IMR-90 (cell line): ENCODE data around the gene TAGLN3. TPM values are rescaled to one million over a fixed set of nuclear protein-coding genes. Genes with fewer than 3 reads are reported as not detected.

Experiments
- ATAC-seq: fragments of 200-7000 bp; cut with Tn5 transposase; 2 replicates; pipeline ENCODE4 v1.9.1; 2020; ENCODE audit warnings: low read depth, mild to moderate bottlenecking, moderate library complexity
- BruUV-seq: library from RNA; stranded (reverse); fragments of 400-500 nt; replicated peaks from 2 replicates; lab custom pipeline; 2021; lab: Mats Ljungman, UMichigan
- CTCF ChIA-PET: fragments of 300-600 bp; formaldehyde crosslinking; extraction: SDS; loops from one replicate; lab custom pipeline; 2021; ENCODE audit warnings: antibody characterized with exemption; lab: Yijun Ruan, JAX
- POLR2A ChIA-PET: fragments of 300-600 bp; sonication (Branson Sonifier 250); formaldehyde crosslinking; loops from one replicate; lab custom pipeline; 2022; ENCODE audit warnings: antibody characterized with exemption; ENCODE audit not compliant: unreplicated experiment; lab: Charles Lee
- DNase-seq: peaks from one replicate; pipeline ENCODE4 v3.0.0; 2013
- H2AFZ ChIP-seq: replicated peaks from 2 replicates; pipeline ENCODE3; 2013; ENCODE audit warnings: low read length, mild to moderate bottlenecking; ENCODE audit not compliant: poor library complexity
- H2AK5ac ChIP-seq: 2 replicates; pipeline ENCODE4 v1.6.1; 2013; ENCODE audit warnings: low read depth, low read length, inconsistent platforms
- H2AK9ac ChIP-seq: replicated peaks from 2 replicates; pipeline ENCODE3; 2013; ENCODE audit warnings: mild to moderate bottlenecking, low read depth, low read length, moderate library complexity; ENCODE audit not compliant: poor library complexity
- H2BK120ac ChIP-seq: 2 replicates; pipeline ENCODE4 v1.6.1; 2013; ENCODE audit warnings: low read depth, low read length, inconsistent platforms
- H2BK15ac ChIP-seq: 3 replicates; pipeline ENCODE4 v1.6.1; 2013; ENCODE audit warnings: low read depth, low read length, inconsistent platforms
- H2BK20ac ChIP-seq: 2 replicates; pipeline ENCODE4 v1.6.1; 2013; ENCODE audit warnings: low read depth, mild to moderate bottlenecking, inconsistent platforms, low read length, moderate library complexity
- H2BK5ac ChIP-seq: 2 replicates; pipeline ENCODE4 v1.6.1; 2013; ENCODE audit warnings: mild to moderate bottlenecking, low read depth, low read length, inconsistent platforms; ENCODE audit not compliant: poor library complexity, severe bottlenecking
- H3K14ac ChIP-seq: replicated peaks from 2 replicates; pipeline ENCODE4 v1.6.1; 2013; ENCODE audit warnings: low read depth, low read length, inconsistent platforms
- H3K18ac ChIP-seq: 2 replicates; pipeline ENCODE4 v1.6.1; 2013; ENCODE audit warnings: low read depth, low read length, control low read depth
- H3K23ac ChIP-seq: 2 replicates; pipeline ENCODE4 v1.6.1; 2013; ENCODE audit warnings: low read depth, low read length, inconsistent platforms
- H3K27ac ChIP-seq: 2 replicates; pipeline ENCODE4 v1.5.1; 2013; ENCODE audit warnings: mild to moderate bottlenecking, control low read depth, low read length; ENCODE audit not compliant: insufficient read depth
- H3K27me3 ChIP-seq: 2 replicates; pipeline ENCODE4 v1.6.1; 2013; ENCODE audit warnings: low read length; ENCODE audit not compliant: control insufficient read depth, insufficient read depth
- H3K36me3 ChIP-seq: 2 replicates; pipeline ENCODE4 v1.6.1; 2013; ENCODE audit warnings: low read length, mixed read lengths; ENCODE audit not compliant: control insufficient read depth, insufficient read depth
- H3K4ac ChIP-seq: 2 replicates; pipeline ENCODE4 v1.6.1; 2013; ENCODE audit warnings: low read depth, low read length, inconsistent platforms
- H3K4me1 ChIP-seq: 2 replicates; pipeline ENCODE4 v1.6.1; 2013; ENCODE audit warnings: low read length, mixed read lengths; ENCODE audit not compliant: control insufficient read depth, insufficient read depth
- H3K4me2 ChIP-seq: 2 replicates; pipeline ENCODE4 v1.6.1; 2013; ENCODE audit warnings: low read depth, mild to moderate bottlenecking, control low read depth, low read length, moderate library complexity
- H3K4me3 ChIP-seq: 2 replicates; pipeline ENCODE4 v1.5.1; 2013; ENCODE audit warnings: low read depth, mild to moderate bottlenecking, control low read depth, low read length, moderate library complexity; ENCODE audit not compliant: insufficient read depth
- H3K56ac ChIP-seq: 2 replicates; pipeline ENCODE4 v1.6.1; 2013; ENCODE audit warnings: low read length, inconsistent platforms; ENCODE audit not compliant: insufficient read depth; ENCODE audit errors: extremely low read depth
- H3K79me1 ChIP-seq, 2 experiments: 2 replicates each; pipeline ENCODE4 v1.6.1; 2013; ENCODE audit warnings: low read length in 2 of 2, inconsistent platforms in 1 of 2, low read depth in 1 of 2
- H3K9ac ChIP-seq: 2 replicates; pipeline ENCODE4 v1.6.1; 2013; ENCODE audit warnings: low read depth, low read length, control low read depth
- H3K9me1 ChIP-seq: 2 replicates; pipeline ENCODE4 v1.6.1; 2013; ENCODE audit warnings: low read length, inconsistent platforms; ENCODE audit not compliant: insufficient read depth
- H3K9me3 ChIP-seq: 2 replicates; pipeline ENCODE4 v1.6.1; 2013; ENCODE audit warnings: low read length; ENCODE audit not compliant: control insufficient read depth, insufficient read depth
- H4K20me1 ChIP-seq: 2 replicates; pipeline ENCODE4 v1.6.1; 2013; ENCODE audit warnings: low read length, inconsistent platforms; ENCODE audit not compliant: insufficient read depth
- H4K5ac ChIP-seq: 2 replicates; pipeline ENCODE4 v1.6.1; 2013; ENCODE audit warnings: mild to moderate bottlenecking, low read depth, low read length, control low read depth
- H4K8ac ChIP-seq, 2 experiments: 2 replicates each; pipeline ENCODE4 v1.6.1; 2013; ENCODE audit warnings: low read depth in 2 of 2, low read length in 2 of 2, control low read depth in 1 of 2, inconsistent platforms in 1 of 2
- H4K91ac ChIP-seq: 2 replicates; pipeline ENCODE4 v1.6.1; 2013; ENCODE audit warnings: low read depth, low read length, inconsistent platforms; ENCODE audit not compliant: insufficient read depth
- BHLHE40 ChIP-seq: fragments of 150-350 bp; IDR thresholded peaks from 2 replicates; pipeline ENCODE4 v1.6.1; 2016; ENCODE audit warnings: mild to moderate bottlenecking, low read depth, low read length
- CEBPB ChIP-seq: IDR thresholded peaks from 2 replicates; pipeline ENCODE4 v1.6.1; 2012; ENCODE audit warnings: low read depth, low read length, improper control_type of control experiment
- CHD1 ChIP-seq: IDR thresholded peaks from 2 replicates; pipeline ENCODE4 v1.6.1; 2012; ENCODE audit warnings: low read depth, low read length, improper control_type of control experiment
- FOS ChIP-seq: fragments of 150-350 bp; IDR thresholded peaks from 2 replicates; pipeline ENCODE4 v1.6.1; 2016; ENCODE audit warnings: low read depth, low read length
- MAFK ChIP-seq: IDR thresholded peaks from 2 replicates; pipeline ENCODE4 v1.6.1; 2012; ENCODE audit warnings: low read depth, low read length, improper control_type of control experiment
- MAZ ChIP-seq: IDR thresholded peaks from 2 replicates; pipeline ENCODE4 v1.6.1; 2012; ENCODE audit warnings: low read depth, mild to moderate bottlenecking, low read length, improper control_type of control experiment, moderate library complexity, borderline replicate concordance
- POLR2A ChIP-seq: IDR thresholded peaks from 2 replicates; pipeline ENCODE4 v1.6.1; 2012; ENCODE audit warnings: mild to moderate bottlenecking, low read depth, low read length
- RAD21 ChIP-seq: IDR thresholded peaks from 2 replicates; pipeline ENCODE4 v1.6.1; 2012; ENCODE audit warnings: low read length, improper control_type of control experiment
- WGBS, 2 experiments: methylation state at CpG; one replicate each; pipeline versions ENCODE4 v1.1.5 to v1.1.7; 2013; ENCODE audit warnings: missing lambda C conversion rate in 2 of 2; ENCODE audit not compliant: insufficient read length in 1 of 2; ENCODE audit errors: extremely low coverage in 2 of 2; 5-methylcytosine and 5-hydroxymethylcytosine counted together
- dilution Hi-C: fragments of 300-500 bp; cut with HindIII; formaldehyde crosslinking; loops from one replicate; pipeline ENCODE4 v1.14.3; 2018; ENCODE audit warnings: low sequenced_read_pairs; ENCODE audit not compliant: unreplicated experiment
- in situ Hi-C: fragments of 300-500 bp; cut with MboI; formaldehyde crosslinking; loops from 3 replicates; pipeline ENCODE4 v1.14.3; 2019; ENCODE audit warnings: low sequenced_read_pairs, inconsistent platforms, mixed read lengths
- intact Hi-C: fragments of 100-400 bp; cut with micrococcal nuclease; formaldehyde crosslinking; loops from 2 replicates; pipeline ENCODE4 v1.10.0; 2022
- polyA plus RNA-seq, 3 experiments: library from polyadenylated mRNA; depleted of rRNA; stranded (reverse); fragments of >200 nt; gene quantifications; 2 replicates each; pipeline ENCODE4 v1.2.3, GENCODE V29; 2012; ENCODE audit warnings: low replicate concordance in 1 of 3
- total RNA-seq: library from RNA; depleted of rRNA; stranded (reverse); fragments of >200 nt; gene quantifications from 2 replicates; pipeline ENCODE4 v1.2.3, GENCODE V29; 2012
- TF ChIP-seq, protein P1 (sequence below): conservative IDR thresholded peaks from 2 replicates; pipeline ENCODE4 v1.5.1; 2012; ENCODE audit warnings: mild to moderate bottlenecking, low read depth, low read length, improper control_type of control experiment
- TF ChIP-seq, protein P2 (sequence below): fragments of 150-350 bp; IDR thresholded peaks from 2 replicates; pipeline ENCODE4 v1.6.1; 2017; ENCODE audit warnings: mild to moderate bottlenecking, antibody characterized with exemption, low read length, low read depth
- TF ChIP-seq, protein P3 (sequence below): fragments of 150-350 bp; IDR thresholded peaks from 2 replicates; pipeline ENCODE4 v1.6.1; 2016; ENCODE audit warnings: low read depth, mild to moderate bottlenecking, low read length, moderate library complexity, borderline replicate concordance

Gene TAGLN3
- total and polyA plus RNA-seq, 2 of the 4 experiments (the other 2 are of a cell fraction) = 3.2 to 7.7 TPM

DNA sequence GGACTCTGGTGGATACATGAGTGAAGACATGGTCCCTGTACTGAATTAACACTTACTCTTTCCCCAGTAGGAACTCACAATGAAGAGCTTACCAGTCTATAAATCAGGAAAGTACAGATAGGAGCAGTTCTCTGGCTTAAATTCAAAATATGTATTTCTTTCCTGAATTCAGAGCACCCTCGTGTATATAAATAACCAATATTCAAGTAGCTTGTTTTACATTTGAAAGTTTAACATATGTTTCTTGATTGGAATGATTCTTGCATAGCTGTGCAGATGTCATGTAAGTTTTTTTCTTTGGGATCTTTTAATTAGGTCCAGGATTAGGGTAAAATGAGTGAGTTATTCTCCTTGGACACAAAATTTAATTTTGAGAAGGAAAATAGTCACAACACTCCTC lies 21.0 kb downstream of the TAGLN3 start:
- ChIA-PET CTCF (interaction anchor here (0.7 kb wide), 1 partner anchor 30 kb away, joined by 3 read pairs; no protein-coding TSS in a partner anchor), POLR2A (no interaction called here)
- Histone ChIP-seq H3K4me3 (no peak overlapping the region), H3K4me2 (no peak overlapping the region), H3K18ac (no peak overlapping the region), H2BK120ac (no peak overlapping the region), H2BK20ac (no peak overlapping the region), H4K20me1 (no peaks in the 10 kb centered on the region), H3K36me3 (no peaks in the 10 kb centered on the region), H2BK5ac (no peak overlapping the region), H3K79me1 (no peaks in the 10 kb centered on the region), H3K9me1 (no peaks in the 10 kb centered on the region), H2AK9ac (no peak overlapping the region), H3K9me3 (no peaks in the 10 kb centered on the region), H3K9ac (no peak overlapping the region), H4K5ac (no peak overlapping the region), H3K4ac (no peak overlapping the region), H2AK5ac (no peak overlapping the region), H3K27ac (no peak overlapping the region), H3K23ac (no peak overlapping the region), H3K4me1 (no peaks in the 10 kb centered on the region), H4K91ac (no peak overlapping the region), H3K27me3 (no peaks in the 10 kb centered on the region), H2BK15ac (no peak overlapping the region), H2AFZ (no peak overlapping the region), H3K14ac (no peak overlapping the region), H4K8ac (no peak overlapping the region), H3K56ac (no peak overlapping the region)
- BruUV-seq = no TSS peak
- ATAC-seq (no peak), DNase-seq (no peak)
- no CpG with 5 or more reads among the region's 1 CpG for WGBS, 2 experiments
- in situ Hi-C loops = no loop called here
- TF ChIP-seq MAZ (no peak), BHLHE40 (no peak), POLR2A (no peak), CEBPB (no peak), RAD21 (no peak), FOS (no peak), MAFK (no peak), CHD1 (no peak)
- TF ChIP-seq, protein P1, sequence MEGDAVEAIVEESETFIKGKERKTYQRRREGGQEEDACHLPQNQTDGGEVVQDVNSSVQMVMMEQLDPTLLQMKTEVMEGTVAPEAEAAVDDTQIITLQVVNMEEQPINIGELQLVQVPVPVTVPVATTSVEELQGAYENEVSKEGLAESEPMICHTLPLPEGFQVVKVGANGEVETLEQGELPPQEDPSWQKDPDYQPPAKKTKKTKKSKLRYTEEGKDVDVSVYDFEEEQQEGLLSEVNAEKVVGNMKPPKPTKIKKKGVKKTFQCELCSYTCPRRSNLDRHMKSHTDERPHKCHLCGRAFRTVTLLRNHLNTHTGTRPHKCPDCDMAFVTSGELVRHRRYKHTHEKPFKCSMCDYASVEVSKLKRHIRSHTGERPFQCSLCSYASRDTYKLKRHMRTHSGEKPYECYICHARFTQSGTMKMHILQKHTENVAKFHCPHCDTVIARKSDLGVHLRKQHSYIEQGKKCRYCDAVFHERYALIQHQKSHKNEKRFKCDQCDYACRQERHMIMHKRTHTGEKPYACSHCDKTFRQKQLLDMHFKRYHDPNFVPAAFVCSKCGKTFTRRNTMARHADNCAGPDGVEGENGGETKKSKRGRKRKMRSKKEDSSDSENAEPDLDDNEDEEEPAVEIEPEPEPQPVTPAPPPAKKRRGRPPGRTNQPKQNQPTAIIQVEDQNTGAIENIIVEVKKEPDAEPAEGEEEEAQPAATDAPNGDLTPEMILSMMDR = no peak
- TF ChIP-seq, protein P2, sequence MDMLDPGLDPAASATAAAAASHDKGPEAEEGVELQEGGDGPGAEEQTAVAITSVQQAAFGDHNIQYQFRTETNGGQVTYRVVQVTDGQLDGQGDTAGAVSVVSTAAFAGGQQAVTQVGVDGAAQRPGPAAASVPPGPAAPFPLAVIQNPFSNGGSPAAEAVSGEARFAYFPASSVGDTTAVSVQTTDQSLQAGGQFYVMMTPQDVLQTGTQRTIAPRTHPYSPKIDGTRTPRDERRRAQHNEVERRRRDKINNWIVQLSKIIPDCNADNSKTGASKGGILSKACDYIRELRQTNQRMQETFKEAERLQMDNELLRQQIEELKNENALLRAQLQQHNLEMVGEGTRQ = no peak
- TF ChIP-seq, protein P3, sequence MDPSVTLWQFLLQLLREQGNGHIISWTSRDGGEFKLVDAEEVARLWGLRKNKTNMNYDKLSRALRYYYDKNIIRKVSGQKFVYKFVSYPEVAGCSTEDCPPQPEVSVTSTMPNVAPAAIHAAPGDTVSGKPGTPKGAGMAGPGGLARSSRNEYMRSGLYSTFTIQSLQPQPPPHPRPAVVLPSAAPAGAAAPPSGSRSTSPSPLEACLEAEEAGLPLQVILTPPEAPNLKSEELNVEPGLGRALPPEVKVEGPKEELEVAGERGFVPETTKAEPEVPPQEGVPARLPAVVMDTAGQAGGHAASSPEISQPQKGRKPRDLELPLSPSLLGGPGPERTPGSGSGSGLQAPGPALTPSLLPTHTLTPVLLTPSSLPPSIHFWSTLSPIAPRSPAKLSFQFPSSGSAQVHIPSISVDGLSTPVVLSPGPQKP = no peak
- intact Hi-C loops = no loop called here
- dilution Hi-C loops = no loop called here
